Articular chondrocyte of knee joint (primary cell): ENCODE results near the gene COL16A1. TPM values are rescaled to one million over a fixed set of nuclear protein-coding genes. Genes with fewer than 3 reads are reported as not detected.

Experiments used
- total RNA-seq: library from RNA; depleted of rRNA; stranded (reverse); fragments of >200 nt; gene quantifications from 2 replicates; pipeline ENCODE4 v1.2.3, GENCODE V29; 2012

The COL16A1 gene
- 101 and 130 TPM in 2 replicates for total RNA-seq

DNA sequence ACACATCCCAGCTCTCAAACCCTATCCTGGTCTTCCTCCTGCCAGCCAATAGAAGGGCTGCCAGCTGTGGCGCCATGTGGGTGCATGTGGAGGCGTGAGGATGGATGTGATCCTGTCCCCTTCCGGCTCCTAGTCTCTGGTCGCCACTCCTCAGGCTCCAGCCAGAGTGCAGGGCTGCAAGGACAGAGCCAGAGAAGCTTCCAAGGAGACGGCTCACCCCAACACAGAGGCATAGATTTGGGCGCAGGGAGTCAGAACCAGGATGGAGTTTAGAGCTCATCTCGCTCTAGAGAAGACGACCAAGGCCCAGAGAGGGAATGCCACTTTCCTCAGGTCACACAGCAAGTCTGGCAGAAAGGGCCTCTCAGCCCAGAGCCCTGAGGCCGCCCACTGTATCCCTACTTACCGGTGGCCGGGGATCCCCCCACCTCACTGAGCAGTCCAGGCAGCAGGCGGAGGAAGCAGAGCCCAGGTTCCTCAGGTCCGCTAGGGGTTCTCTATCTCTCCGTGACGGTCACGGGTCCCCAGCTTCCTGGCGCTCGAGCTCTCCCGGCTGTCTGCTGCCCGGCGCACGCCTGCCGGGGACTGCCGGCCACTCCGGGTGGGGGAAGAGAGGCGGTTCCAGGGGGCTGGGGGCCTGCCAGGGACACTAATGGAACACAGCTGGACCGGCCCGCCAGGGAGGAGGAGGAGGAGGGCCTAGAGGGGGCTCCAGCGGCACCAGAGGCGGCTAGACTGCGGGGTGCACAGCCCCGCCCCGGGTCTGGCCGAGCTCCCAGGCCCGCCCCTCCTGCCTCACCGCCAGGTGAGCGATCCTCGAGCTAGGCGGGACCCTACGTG, at the start of gene COL16A1:
TSS of gene COL16A1 (minus strand) at position 587 of the 840 bp plus-strand sequence. CDS start 1,824 bp downstream, outside the sequence.

GRCh38 chr1:31644560-31645273, 59.1 kb downstream of the COL16A1 start, which contains the start of gene PEF1:
Gene PEF1, minus strand, starts transcription at chr1:31644876. Its CDS starts 12 bp downstream, at chr1:31644864.

DNA sequence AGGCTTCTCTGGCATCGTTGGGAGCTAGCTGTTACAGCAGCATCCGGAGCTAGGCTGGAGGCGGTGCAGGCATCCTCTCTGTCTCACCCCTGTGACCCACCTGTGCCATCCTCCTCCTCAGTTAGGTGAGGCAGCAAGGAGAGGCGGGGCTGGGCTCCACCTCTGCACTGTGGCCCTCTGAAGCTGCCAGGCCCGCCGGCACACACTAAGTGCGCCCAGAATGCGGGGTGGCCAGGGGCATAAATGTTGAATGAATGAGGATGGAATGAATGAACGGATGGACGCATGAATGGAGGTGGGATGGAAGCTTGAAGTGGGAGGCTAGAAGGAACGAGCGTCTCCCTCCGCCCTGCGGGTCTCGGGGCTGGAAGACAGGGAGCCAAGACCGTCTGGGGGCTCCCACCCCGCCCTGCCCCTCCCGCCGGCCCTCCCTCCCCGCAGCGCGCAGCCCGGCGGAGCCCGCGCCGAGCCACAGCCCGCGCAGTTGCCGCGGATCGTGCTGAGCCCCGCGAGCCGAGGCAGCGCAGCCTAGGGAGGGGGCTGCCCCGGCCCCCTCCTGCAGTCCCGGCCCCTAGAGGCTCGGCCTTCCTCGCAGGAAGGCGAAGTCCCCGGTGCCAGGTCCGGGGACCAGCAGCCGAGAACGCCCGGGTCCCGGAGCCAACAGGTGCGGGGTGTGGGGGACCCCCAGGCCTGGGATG, 86.5 kb downstream of the COL16A1 start, which contains the start of gene HCRTR1:
TSS of gene HCRTR1 (plus strand) at position 472 of the 698 bp plus-strand sequence. CDS start 1,504 bp downstream, outside the sequence.

Other genes with a start within 250 kb of the COL16A1 start
- 25.0 and 31.8 TPM in 2 replicates for gene TINAGL1, start 127.5 kb downstream of the COL16A1 start, total RNA-seq
- not detected in 2 replicates for gene HCRTR1, start 86.3 kb downstream of the COL16A1 start, total RNA-seq
- gene PEF1, start 59.1 kb downstream of the COL16A1 start, total RNA-seq = 70.0 and 73.6 TPM in 2 replicates
- 4.4 and 7.0 TPM in 2 replicates for gene ADGRB2, start 60.3 kb upstream of the COL16A1 start, total RNA-seq
- 44.3 and 48.9 TPM in 2 replicates for gene SPOCD1, start 112.0 kb upstream of the COL16A1 start, total RNA-seq
- gene PTP4A2, start 234.4 kb upstream of the COL16A1 start, total RNA-seq = 967 and 989 TPM in 2 replicates